ENCODE data around the gene GRIFIN.

Gene GRIFIN

DNA sequence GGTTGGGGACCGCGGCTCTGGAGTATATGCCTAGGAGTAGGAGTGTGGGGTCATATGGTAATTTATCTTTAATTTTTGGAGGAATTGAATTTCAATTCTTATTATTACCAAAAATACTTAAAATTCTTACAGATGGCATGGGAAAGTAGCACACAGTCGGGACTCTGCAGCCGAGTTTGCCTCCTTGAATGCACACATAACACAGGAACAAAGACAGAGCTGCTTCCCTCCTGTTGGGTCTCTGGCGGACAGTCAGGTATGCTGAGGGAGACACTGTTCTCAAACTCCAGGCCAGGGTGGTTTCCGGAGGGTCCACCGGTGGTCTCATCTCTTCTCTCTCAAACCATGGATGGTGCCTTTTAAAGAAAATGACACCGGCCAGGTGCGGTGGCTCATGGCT lies 32.7 kb downstream of the GRIFIN start:
- DNase-seq (ENCODE audit: low spot score) = no peak
- TF ChIP-seq, protein P1, sequence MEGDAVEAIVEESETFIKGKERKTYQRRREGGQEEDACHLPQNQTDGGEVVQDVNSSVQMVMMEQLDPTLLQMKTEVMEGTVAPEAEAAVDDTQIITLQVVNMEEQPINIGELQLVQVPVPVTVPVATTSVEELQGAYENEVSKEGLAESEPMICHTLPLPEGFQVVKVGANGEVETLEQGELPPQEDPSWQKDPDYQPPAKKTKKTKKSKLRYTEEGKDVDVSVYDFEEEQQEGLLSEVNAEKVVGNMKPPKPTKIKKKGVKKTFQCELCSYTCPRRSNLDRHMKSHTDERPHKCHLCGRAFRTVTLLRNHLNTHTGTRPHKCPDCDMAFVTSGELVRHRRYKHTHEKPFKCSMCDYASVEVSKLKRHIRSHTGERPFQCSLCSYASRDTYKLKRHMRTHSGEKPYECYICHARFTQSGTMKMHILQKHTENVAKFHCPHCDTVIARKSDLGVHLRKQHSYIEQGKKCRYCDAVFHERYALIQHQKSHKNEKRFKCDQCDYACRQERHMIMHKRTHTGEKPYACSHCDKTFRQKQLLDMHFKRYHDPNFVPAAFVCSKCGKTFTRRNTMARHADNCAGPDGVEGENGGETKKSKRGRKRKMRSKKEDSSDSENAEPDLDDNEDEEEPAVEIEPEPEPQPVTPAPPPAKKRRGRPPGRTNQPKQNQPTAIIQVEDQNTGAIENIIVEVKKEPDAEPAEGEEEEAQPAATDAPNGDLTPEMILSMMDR (IDR thresholded peaks at IDR 0.05; ENCODE audit: extremely low read depth, insufficient read depth, missing control alignments) = no peak
- in situ Hi-C loops (cut with MboI; ENCODE audit: low pct_unique_long_range_greater_than_20kb, low sequenced_read_pairs, unreplicated experiment) = no loop called here

DNA sequence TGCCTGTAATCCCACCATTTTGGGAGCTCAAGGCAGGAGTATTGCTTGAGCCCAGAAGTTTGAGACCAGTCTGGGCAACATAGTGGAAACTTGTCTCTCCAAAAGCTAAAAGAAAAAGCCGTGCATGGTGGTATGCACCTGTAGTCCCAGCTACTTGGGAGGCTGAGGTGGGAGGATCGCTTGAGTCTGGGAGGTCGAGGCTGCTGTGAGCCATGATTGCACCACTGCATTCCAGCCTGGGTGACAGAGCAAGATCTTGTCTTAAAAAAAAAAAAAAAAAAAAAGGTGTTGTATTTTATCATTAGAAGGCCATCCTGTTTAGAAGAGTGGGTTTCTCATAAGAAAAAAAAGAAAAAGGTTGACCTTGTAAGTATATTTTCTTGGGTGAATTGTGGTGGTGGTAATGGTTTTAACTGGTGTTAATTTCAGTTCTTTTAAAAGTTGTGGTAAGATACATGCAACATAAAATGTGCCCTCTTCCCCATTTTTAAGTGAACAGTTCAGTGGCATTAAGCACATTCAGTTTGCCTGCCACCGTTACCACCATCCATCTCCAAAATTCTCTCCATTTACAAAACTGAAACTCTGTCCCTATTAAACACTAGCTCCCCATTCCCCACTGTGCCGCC lies 34.7 kb downstream of the GRIFIN start:
- no peak for DNase-seq (ENCODE audit: low spot score)
- in situ Hi-C loops (cut with MboI; ENCODE audit: low pct_unique_long_range_greater_than_20kb, low sequenced_read_pairs, unreplicated experiment) = no loop called here
- TF ChIP-seq, protein P1 (IDR thresholded peaks at IDR 0.05; ENCODE audit: extremely low read depth, insufficient read depth, missing control alignments) = no peak

DNA sequence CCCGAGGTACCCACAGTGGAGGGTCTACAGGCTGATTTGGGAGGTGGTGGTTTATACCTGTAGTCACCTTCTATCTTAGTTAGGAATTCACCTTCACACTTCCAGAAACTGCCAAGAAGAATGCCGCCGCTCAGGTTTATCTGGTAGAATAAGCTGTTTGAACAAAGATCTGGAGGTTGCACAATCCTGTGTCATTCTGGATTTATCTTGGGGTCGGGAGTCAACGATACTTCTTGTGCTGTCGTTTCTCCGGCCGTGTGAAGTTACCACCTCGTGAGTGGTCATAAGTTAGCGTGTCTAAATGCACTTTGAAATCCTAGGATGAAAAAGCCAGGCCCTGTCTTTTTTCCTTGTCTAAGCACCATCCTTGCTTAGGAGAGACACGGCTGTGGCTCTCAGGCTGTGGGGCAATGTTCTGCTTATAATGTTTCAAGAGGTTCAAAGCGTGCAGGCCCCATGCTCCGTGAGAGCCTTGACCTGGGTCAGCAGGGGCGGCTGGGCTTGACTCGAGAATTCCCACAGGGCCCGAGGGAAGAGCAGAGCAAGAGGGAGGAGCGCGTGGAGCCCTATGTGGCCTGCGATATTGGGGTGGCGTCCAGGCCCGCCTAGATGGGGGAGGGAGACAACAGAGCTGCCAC lies 35.5 kb downstream of the GRIFIN start:
- TF ChIP-seq, protein P1 (IDR thresholded peaks at IDR 0.05; ENCODE audit: extremely low read depth, insufficient read depth, missing control alignments) = no peak
- no peak for DNase-seq (ENCODE audit: low spot score)
- in situ Hi-C loops (cut with MboI; ENCODE audit: low pct_unique_long_range_greater_than_20kb, low sequenced_read_pairs, unreplicated experiment) = no loop called here

DNA sequence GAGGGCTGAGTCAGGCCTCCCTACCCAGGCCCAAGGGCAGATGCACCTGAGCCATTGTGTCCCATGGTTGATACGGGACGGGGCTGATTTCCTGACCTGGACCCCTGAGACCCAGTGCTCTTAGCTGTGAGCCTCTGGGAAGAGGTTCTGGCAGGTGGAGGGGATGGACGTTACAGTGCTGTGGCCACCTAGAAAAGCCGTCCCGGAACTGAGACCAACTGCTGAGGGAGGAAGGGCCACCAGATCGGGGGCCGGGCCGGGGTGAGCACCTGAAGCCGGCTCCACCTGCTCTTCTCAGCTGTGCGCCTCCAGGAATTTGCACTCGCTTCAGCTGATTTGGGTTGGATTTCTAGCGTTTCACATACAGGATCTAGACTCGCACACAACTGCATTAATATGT lies 37.4 kb downstream of the GRIFIN start:
- DNase-seq (ENCODE audit: low spot score) = no peak
- TF ChIP-seq, protein P1 (IDR thresholded peaks at IDR 0.05; ENCODE audit: extremely low read depth, insufficient read depth, missing control alignments) = no peak
- in situ Hi-C loops (cut with MboI; ENCODE audit: low pct_unique_long_range_greater_than_20kb, low sequenced_read_pairs, unreplicated experiment) = no loop called here

DNA sequence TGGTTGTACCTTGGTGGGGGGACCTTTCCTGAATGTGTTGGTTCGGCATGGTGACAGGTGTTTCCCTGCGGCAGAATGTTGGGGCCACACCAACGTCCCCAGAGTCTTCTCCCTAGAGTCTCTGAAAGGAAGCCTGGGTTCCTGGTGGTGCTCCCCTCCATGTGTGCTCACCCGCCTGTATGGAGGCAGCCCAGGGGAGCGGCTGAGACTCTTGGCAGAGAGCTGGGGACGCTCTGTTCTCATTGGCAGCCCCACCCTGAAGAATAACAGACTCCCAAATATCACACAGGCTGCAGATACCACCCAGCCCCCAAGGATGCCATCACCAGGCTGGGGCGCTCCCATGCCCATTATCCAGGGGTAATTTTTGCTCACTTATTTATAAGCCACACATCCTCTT lies 38.0 kb downstream of the GRIFIN start:
- DNase-seq (ENCODE audit: low spot score) = no peak
- TF ChIP-seq, protein P1 (IDR thresholded peaks at IDR 0.05; ENCODE audit: extremely low read depth, insufficient read depth, missing control alignments) = no peak
- in situ Hi-C loops (cut with MboI; ENCODE audit: low pct_unique_long_range_greater_than_20kb, low sequenced_read_pairs, unreplicated experiment) = no loop called here

DNA sequence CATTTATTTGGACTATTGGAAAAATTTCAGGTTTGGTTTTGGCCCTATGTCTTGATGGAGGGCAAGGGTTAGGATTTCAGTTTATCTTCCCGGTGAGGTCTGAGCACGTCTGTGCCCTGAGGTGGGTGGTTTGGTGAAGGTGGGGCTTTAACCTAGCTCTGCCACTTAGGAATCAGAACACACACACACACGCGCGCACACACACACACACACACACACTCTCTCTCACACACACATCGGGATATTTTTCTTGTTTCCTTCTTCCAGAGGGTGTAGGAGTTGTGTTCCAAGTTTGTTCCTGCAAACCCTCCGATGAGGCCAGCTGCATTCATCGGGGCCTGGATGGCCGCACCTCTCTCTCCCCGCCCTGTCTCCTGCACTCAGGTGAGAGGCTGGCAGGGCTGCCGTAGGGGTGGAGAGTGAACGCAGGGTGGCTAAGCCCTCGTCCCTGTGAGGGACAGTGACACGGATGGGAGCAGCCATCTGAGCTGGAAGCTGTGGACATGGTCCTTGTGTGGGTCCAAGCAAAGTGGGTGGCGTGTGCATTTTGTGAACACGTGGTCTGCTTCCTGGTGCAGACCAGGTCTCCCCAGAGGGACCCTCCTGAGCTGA lies 38.6 kb downstream of the GRIFIN start:
- TF ChIP-seq, protein P1 (IDR thresholded peaks at IDR 0.05; ENCODE audit: extremely low read depth, insufficient read depth, missing control alignments) = no peak
- in situ Hi-C loops (cut with MboI; ENCODE audit: low pct_unique_long_range_greater_than_20kb, low sequenced_read_pairs, unreplicated experiment) = no loop called here
- DNase-seq (ENCODE audit: low spot score) = no peak

Data from GM13977 (cell line).